GM19372 (cell line): Measurements from ENCODE around the gene RNF187.

Experiments used
- ATAC-seq: cut with Tn5 transposase; IDR thresholded peaks from one replicate; pipeline ENCODE4 v1.9.1; 2021; ENCODE audit warnings: mild to moderate bottlenecking, low read depth, moderate library complexity; ENCODE audit not compliant: unreplicated experiment

RNF187 gene

DNA sequence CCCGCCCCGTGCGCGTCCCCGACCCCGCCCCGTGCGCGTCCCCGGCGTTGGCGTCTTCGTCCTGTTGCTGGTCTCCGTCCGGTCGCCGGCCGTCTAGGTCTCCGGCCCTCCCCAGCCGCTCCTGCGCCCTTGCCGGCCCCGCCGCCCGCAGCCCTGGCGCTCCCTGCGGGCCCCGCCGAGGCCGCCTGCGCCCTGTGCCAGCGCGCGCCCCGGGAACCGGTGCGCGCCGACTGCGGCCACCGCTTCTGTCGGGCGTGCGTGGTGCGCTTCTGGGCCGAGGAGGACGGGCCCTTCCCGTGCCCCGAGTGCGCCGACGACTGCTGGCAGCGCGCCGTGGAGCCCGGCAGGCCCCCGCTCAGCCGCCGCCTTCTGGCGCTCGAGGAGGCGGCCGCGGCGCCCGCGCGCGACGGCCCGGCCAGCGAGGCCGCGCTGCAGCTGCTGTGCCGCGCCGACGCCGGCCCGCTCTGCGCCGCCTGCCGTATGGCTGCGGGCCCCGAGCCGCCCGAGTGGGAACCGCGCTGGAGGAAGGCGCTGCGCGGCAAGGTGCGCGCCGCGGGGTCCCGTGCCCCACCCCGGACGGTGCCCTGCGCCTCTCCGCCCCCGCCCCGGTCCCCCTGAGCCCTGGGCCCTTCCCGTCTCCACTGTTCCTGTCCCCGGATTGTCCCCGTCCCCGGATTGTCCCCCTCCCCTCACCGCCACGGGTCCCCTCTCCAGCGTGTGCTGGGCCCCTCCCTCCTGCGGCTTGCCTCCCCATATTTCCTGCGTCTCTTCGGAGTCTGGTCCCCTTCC lies at the start of gene RNF187:
RNF187 (plus strand) TSS at position 47 of the 789 bp plus-strand sequence.
- ATAC-seq, result peak; percentile 67

DNA sequence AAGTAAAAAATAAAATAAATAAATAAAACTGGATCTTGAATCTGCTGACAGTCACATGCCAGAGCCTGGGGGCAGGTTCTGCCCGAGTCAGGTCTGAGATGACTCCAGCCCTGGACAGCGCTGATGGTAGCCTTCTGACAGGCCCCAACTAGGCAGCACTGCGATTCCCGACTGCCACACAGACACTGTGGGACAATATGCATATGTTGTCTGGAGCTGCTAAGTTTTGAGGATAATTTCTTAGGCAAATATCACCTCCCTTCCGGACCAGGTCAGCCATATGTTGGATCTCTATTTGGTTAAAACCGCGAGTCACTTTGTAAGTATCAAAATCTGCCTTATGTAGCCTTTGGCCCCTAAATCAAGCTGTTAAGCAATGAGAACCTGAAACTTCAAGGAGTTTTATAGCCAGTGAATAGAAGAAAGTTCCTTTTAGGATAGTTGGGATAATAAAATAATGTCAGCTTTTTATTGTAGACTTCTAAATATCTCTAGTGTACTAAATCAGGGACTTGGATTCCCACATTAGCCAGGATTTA lies 49.7 kb upstream of the RNF187 start:
- ATAC-seq, result no peak

GRCh38 chr1:228438266-228438665 lies 48.9 kb upstream of the RNF187 start:
- ATAC-seq, result no peak

GRCh38 chr1:228440761-228441500 lies 46.3 kb upstream of the RNF187 start:
- no peak for ATAC-seq

GRCh38 chr1:228443395-228443794 lies 43.8 kb upstream of the RNF187 start:
- ATAC-seq, result no peak

- no peak for ATAC-seq
Measured at GRCh38 chr1:228445490-228445842, 41.7 kb upstream of the RNF187 start.

DNA sequence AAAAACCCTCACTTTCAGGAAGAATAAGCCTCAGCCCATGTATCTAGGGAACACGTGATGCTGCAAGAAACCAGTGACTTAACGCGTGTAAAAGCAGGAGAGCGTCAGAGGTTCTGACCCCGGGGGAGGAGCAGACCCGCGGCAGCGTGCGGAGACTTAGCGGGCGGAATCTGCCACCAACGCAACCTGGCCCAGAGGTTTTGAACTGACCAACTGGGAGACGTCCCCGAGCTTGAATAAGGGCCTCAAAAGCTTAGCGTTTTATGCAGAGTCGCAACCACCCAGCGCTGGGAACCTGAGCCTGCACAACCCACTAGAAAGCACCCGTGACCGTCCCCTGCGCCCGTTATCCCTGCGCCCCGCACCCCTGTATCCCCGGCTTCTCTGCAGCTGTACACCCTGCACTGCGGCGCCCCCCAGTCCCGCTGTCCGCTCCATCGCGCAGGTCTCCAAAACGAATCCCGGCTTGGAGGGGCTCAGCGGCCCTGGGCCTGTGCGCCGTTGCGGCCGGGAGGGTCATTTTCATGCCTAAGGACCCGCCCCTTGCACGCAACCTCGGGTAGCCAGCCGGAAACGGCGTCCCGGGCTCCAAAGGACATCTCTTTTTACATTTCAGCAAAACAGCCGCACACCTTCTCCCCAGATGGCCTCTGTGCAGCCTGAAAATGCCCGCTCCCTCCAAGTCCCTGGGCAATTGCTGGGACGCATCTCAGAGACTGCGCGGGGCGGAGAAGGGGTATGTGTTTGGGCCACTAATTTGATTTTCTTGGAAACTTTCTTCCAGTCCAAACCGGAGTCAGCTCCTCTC lies 41.1 kb upstream of the RNF187 start:
- ATAC-seq, result no peak

DNA sequence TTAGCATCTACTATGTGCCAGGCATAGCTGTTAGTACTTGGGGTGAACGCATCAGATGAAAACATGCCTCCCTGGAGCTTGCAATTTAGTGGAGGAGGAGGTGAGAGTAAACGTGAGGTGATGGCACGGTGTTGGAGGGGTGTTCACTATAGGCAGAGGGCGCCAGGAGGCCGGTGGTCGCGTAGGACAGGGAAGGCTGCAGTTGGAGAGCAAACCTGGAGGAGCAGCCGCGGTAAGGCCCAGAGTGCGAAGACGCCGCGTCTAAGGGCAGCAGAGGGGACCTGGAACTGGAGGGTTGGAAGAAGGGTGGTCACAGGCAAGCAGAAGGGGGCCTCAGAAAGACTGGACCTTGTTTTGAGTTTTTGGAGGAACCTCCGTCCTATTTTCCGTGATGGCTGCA lies 40.3 kb upstream of the RNF187 start:
- ATAC-seq, result no peak

GRCh38 chr1:228448372-228448771 lies 38.8 kb upstream of the RNF187 start:
- no peak for ATAC-seq

DNA sequence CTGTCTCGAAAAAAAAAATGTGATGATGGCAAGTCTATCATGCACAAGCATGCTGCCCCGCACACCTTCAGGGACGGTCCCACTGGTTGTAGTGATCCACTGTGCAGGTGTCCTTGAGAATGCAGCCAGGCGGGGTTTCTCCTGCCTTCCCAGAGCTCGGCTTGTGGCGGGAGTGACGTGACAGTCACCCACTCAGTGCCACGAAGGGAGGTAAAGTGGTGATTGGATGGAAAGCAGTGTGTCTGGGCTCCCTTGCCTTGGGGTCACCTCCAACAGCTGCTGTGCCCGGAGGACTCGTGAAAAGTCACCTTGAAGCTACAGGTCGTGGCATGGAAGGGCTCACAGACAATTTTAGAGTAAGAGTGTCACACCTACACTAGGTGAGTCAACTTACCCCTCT lies 37.0 kb upstream of the RNF187 start:
- ATAC-seq, result no peak

- no peak for ATAC-seq
Measured at GRCh38 chr1:228452194-228453021, 34.8 kb upstream of the RNF187 start.

DNA sequence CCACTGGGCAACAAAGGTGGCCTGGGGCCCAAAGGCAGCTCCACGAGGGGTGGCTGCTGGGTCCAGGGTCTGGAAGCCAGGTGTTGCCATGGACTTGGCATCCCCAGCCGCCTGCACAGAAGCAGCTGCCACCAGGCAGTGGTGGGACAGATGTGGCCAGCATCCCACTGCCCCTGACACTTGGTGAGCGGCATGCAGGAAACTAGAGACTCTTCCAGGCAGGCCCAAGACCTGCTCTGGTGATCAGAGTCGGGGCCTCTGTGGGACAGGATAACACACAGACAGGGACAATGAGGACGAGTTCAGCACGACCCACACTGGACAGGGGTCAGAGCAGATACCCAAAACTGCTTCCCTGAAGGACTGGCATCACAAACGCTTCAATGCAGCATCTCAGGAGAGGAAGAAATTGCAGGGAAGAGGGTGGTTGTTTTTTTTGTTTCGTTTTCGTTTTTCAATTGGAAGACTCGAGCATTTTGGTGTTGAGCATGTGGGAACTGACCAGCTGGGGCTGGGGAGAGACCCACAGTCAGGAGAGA lies 34.1 kb upstream of the RNF187 start:
- no peak for ATAC-seq

- ATAC-seq, result no peak
Measured at GRCh38 chr1:228453614-228454013, 33.6 kb upstream of the RNF187 start.

GRCh38 chr1:228454238-228454637 lies 32.9 kb upstream of the RNF187 start:
- no peak for ATAC-seq

DNA sequence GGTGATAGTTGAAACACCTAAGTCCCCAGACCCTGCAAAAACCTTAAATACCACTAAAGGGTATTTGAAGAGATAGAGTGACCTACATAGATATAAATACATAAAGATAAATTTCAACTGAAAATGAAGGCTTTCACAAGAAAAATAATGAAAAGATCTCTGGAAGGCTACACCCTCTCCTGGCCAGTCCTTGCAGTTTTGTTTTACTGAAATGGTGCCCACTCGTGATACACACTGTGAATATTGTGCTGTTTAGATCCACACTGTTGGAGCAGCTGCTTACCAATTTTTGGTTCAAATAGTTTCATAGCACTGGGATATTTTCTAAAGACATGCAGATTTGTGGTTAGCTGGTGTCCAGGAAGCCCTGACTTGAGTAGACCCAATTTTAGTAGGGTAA lies 31.5 kb upstream of the RNF187 start:
- no peak for ATAC-seq

DNA sequence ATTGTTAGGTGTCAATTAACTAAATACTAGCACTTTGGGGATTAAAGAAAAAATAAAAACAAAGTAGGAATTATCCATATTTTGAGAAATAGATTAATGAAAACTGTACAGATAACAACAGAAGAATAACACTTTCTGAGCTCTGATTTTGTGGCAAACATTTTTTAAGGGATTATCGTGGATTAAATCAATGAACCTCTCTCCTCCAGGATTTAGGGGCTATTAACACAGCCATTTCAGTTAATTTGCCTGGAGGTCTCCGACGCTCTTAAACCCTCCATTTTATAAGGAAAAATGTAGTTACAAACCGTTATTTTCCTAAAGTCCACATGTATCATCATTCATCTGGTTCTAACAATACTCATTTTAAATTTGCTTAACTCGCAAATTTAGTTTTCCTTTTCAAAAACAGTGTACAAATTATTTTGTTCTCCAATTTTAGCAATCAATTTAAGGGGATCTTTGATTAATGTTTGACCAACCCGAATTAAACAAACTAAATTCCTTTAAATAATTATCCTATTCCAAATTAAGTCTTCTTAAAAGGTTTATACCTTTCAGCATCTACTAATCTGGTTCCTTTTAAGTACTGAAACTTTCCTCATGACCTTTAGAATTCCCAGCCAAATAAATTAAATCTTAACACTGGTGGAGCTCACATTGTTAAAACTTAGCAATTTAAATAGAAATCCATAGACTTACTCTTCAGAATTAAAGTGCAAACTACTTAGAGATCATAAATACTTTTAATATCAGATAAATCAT lies 30.7 kb upstream of the RNF187 start:
- ATAC-seq, result no peak

- ATAC-seq, result no peak
Measured at GRCh38 chr1:228457017-228457395, 30.2 kb upstream of the RNF187 start.

- peak; percentile 77 for ATAC-seq
Measured at GRCh38 chr1:228457396-228458176, 29.6 kb upstream of the RNF187 start.
